ENCODE data around the gene CENPA. TPM values are rescaled to one million over a fixed set of nuclear protein-coding genes. Genes with fewer than 3 reads are reported as not detected.

Gene CENPA
- total and polyA plus RNA-seq, 2 of the 13 experiments (the other 11 are each of a cell fraction or from before 2014, with no cell fraction given) = 28.5 to 38.5 TPM

- BruUV-seq (replicated peaks) = no TSS peak
- ChIA-PET POLR2A (no interaction called here), CTCF (ENCODE audit: low intra/inter-chr PET ratio, low total read pairs) (no interaction called here)
- Histone ChIP-seq H3K4me2 (ENCODE audit: low read depth, low read length) (peak overlapping the region; percentile 94), H3K9me3 (ENCODE audit: low read length) (no peaks in the 10 kb centered on the region), H3K27me3 (ENCODE audit: control insufficient read depth in 1 of 2, insufficient read depth in 2 of 2, low read length in 2 of 2) (no peaks in the 10 kb centered on the region; a peak in 1 of 5 replicates), H3K79me2 (ENCODE audit: insufficient read depth, low read length) (peaks cover 26% of the 10 kb centered on the region), H3K36me3 (replicated peaks in 1 of 2; ENCODE audit: control insufficient read depth in 1 of 2, insufficient read depth in 2 of 2, low read length in 2 of 2) (peaks cover 0 to 1% of the 10 kb centered on the region in 2 experiments; a peak in 1 of 5 replicates), H3K4me3 (replicated peaks in 1 of 3; ENCODE audit: insufficient read depth in 1 of 3, low read depth in 2 of 3, low read length in 3 of 3) (peak overlapping the region; percentile 91 to 97 (median 91); a peak in 4 of 6 replicates), H3K27ac (ENCODE audit: extremely low read length, insufficient read depth, low read length) (no peak overlapping the region), H3K4me1 (ENCODE audit: insufficient read depth, low read length) (peaks cover 32% of the 10 kb centered on the region), H2AFZ (ENCODE audit: low read length) (no peak overlapping the region), H3K9ac (ENCODE audit: insufficient read depth, low read depth, low read length) (peak overlapping the region; percentile 84), H4K20me1 (ENCODE audit: insufficient read depth, low read length) (no peaks in the 10 kb centered on the region)
- ATAC-seq = no peak
- no peak for DNase-seq (ENCODE audit: low spot score)
- 82% methylated on average over 10 of the region's 10 CpGs for WGBS (ENCODE audit: low lambda C conversion rate)
- no peak for TF ChIP-seq ASH2L (IDR thresholded peaks at IDR 0.05; ENCODE audit: insufficient read length, low read depth, low read length)
- no peak for TF ChIP-seq HNF1A (IDR thresholded peaks at IDR 0.05; ENCODE audit: low read depth)
- TF ChIP-seq HNF1A (CRISPR knock-in tag; IDR thresholded peaks at IDR 0.05; ENCODE audit: borderline replicate concordance) = no peak
- TF ChIP-seq ZFY (CRISPR knock-in tag; IDR thresholded peaks at IDR 0.05) = peak; percentile 25; the same call in 1 of the 2 replicates
- no peak for TF ChIP-seq ELK4 (CRISPR knock-in tag; IDR thresholded peaks at IDR 0.05; ENCODE audit: borderline replicate concordance)
- TF ChIP-seq ZNF547 (CRISPR knock-in tag; IDR thresholded peaks at IDR 0.05) = no peak
- TF ChIP-seq TAF1 (CRISPR knock-in tag; IDR thresholded peaks at IDR 0.05) = 0 out of 2 replicates have a peak, but pooled peaks have one; percentile 18
- TF ChIP-seq HIC2 (CRISPR knock-in tag; IDR thresholded peaks at IDR 0.05; ENCODE audit: low read depth) = no peak
- peak; percentile 31; the same call in 1 of the 2 replicates for TF ChIP-seq KDM2A (CRISPR knock-in tag; IDR thresholded peaks at IDR 0.05; ENCODE audit: borderline replicate concordance, low read depth)
- peak; percentile 37; the same call in 1 of the 2 replicates for TF ChIP-seq EED (CRISPR knock-in tag; IDR thresholded peaks at IDR 0.05)
- TF ChIP-seq TSC22D2 (CRISPR knock-in tag; IDR thresholded peaks at IDR 0.05; ENCODE audit: borderline replicate concordance) = no peak
- FAIRE-seq = no peak
- intact Hi-C loops (cut with micrococcal nuclease; ENCODE audit: unreplicated experiment) (no loop called here), in situ Hi-C loops (cut with HindIII; ENCODE audit: extremely low pct_ligation_motif_present, low pct_unique_long_range_greater_than_20kb) (no loop called here)
Measured at GRCh38 chr2:26765475-26766200, 20.2 kb upstream of the CENPA start.

Data from HepG2 (cell line).